Keratinocyte (primary cell): ENCODE results near the gene TMEM235.

ENCODE experiments used
- CTCF ChIP-seq, 3 experiments: IDR thresholded peaks in 1 of 3; conservative IDR thresholded peaks in 1 of 3; optimal IDR thresholded peaks in 1 of 3; 2 replicates in 2 of 3; 3 replicates in 1 of 3; pipeline versions ENCODE3 to v1.5.1; 2011; ENCODE audit warnings: low read length in 3 of 3, mild to moderate bottlenecking in 3 of 3, moderate library complexity in 2 of 3, control low read depth in 1 of 3, inconsistent platforms in 1 of 3; ENCODE audit not compliant: insufficient read depth in 2 of 3; ENCODE audit errors: extremely low read depth in 1 of 3
- EZH2 ChIP-seq: IDR thresholded peaks from one replicate; pipeline ENCODE4 v1.6.1; 2012; ENCODE audit warnings: inconsistent platforms, mild to moderate bottlenecking, low read length, moderate library complexity

- TF ChIP-seq EZH2 (no peak), CTCF (optimal IDR thresholded peaks at IDR 0.05 in 1 of 3, IDR thresholded peaks at IDR 0.05 in 1 of 3, conservative IDR thresholded peaks at IDR 0.05 in 1 of 3; ENCODE audit: extremely low read depth in 1 of 3, insufficient read depth in 2 of 3, low read length in 3 of 3) (no peak)
These were observed 4.5 kb downstream of the TMEM235 start for GRCh38 chr17:78235885-78236284.
